ENCODE measurements around the gene TMEM108.

Gene TMEM108

GRCh38 chr3:133273346-133273745, 235.2 kb downstream of the TMEM108 start:
- TF ChIP-seq CTCF (IDR thresholded peaks at IDR 0.05) (no peak), ZFX (IDR thresholded peaks at IDR 0.05; ENCODE audit: borderline replicate concordance) (no peak)
- H3K27ac ChIP-seq: no peak overlapping the region

- no peak for TF ChIP-seq ZFX (IDR thresholded peaks at IDR 0.05; ENCODE audit: borderline replicate concordance)
- TF ChIP-seq CTCF (IDR thresholded peaks at IDR 0.05): 0 out of 2 replicates have a peak, but pooled peaks have one; percentile 11
- no peak overlapping the region for H3K27ac ChIP-seq
Observed at GRCh38 chr3:133274477-133274876, 236.3 kb downstream of the TMEM108 start.

- no peak overlapping the region for H3K27ac ChIP-seq
- TF ChIP-seq ZFX (IDR thresholded peaks at IDR 0.05; ENCODE audit: borderline replicate concordance): no peak
- no peak for TF ChIP-seq CTCF (IDR thresholded peaks at IDR 0.05)
Observed at GRCh38 chr3:133276594-133276993, 238.4 kb downstream of the TMEM108 start.

GRCh38 chr3:133277813-133278212, 239.6 kb downstream of the TMEM108 start:
- TF ChIP-seq ZFX (IDR thresholded peaks at IDR 0.05; ENCODE audit: borderline replicate concordance) (no peak), CTCF (IDR thresholded peaks at IDR 0.05) (no peak)
- H3K27ac ChIP-seq: no peak overlapping the region

GRCh38 chr3:133278260-133279043, 240.3 kb downstream of the TMEM108 start:
- H3K27ac ChIP-seq: no peak overlapping the region
- TF ChIP-seq CTCF (IDR thresholded peaks at IDR 0.05) (no peak), ZFX (IDR thresholded peaks at IDR 0.05; ENCODE audit: borderline replicate concordance) (no peak)

- TF ChIP-seq ZFX (IDR thresholded peaks at IDR 0.05; ENCODE audit: borderline replicate concordance) (no peak), CTCF (IDR thresholded peaks at IDR 0.05) (no peak)
- H3K27ac ChIP-seq: no peak overlapping the region
Observed at GRCh38 chr3:133280586-133280985, 242.4 kb downstream of the TMEM108 start.

- TF ChIP-seq CTCF (IDR thresholded peaks at IDR 0.05) (no peak), ZFX (IDR thresholded peaks at IDR 0.05; ENCODE audit: borderline replicate concordance) (no peak)
- H3K27ac ChIP-seq: no peak overlapping the region
Observed at GRCh38 chr3:133282236-133282635, 244.0 kb downstream of the TMEM108 start.

Measured in 22Rv1 (cell line).